Astrocyte (in vitro differentiated cells and primary cell): Measurements from ENCODE around the gene NOSTRIN. TPM values are rescaled to one million over a fixed set of nuclear protein-coding genes. Genes with fewer than 3 reads are reported as not detected.
A peak's percentile ranks its signal among the peaks of the same experiment; 100 is the strongest.
"Not testable (repeated sequence)": the region's sequence is repeated elsewhere in the genome, so short reads cannot be mapped to it uniquely, and the experiment has no call there.

ENCODE experiments used
- DNase-seq: peaks from one replicate; pipeline ENCODE4 v3.0.0-alpha.2; 2010; ENCODE audit warnings: low read depth
- FAIRE-seq: peaks from 2 replicates; lab custom pipeline; 2011; peaks lifted over from hg19 to GRCh38; lab: Jason Lieb, UNC
- H2AFZ ChIP-seq: 2 replicates; pipeline ENCODE4 v1.6.0; 2012; ENCODE audit warnings: low read depth, low read length, inconsistent platforms
- H3K27ac ChIP-seq: 2 replicates; pipeline ENCODE4 v1.5.1; 2011; ENCODE audit warnings: low read depth, low read length, inconsistent platforms
- H3K27me3 ChIP-seq: 2 replicates; pipeline ENCODE4 v1.6.0; 2011; ENCODE audit warnings: low read length, inconsistent platforms; ENCODE audit not compliant: insufficient read depth
- H3K36me3 ChIP-seq: 2 replicates; pipeline ENCODE4 v1.5.1; 2011; ENCODE audit warnings: low read length, inconsistent platforms; ENCODE audit not compliant: insufficient read depth
- H3K4me1 ChIP-seq: 2 replicates; pipeline ENCODE4 v1.5.1; 2011; ENCODE audit warnings: low read length, inconsistent platforms; ENCODE audit not compliant: insufficient read depth
- H3K4me2 ChIP-seq: 2 replicates; pipeline ENCODE4 v1.6.0; 2012; ENCODE audit warnings: low read length, inconsistent platforms
- H3K4me3 ChIP-seq: 2 replicates; pipeline ENCODE4 v1.5.1; 2011; ENCODE audit warnings: low read depth, mild to moderate bottlenecking, low read length, inconsistent platforms; ENCODE audit not compliant: insufficient read depth
- H3K79me2 ChIP-seq: 2 replicates; pipeline ENCODE4 v1.6.0; 2012; ENCODE audit warnings: mild to moderate bottlenecking, low read length, inconsistent platforms; ENCODE audit not compliant: insufficient read depth
- H3K9ac ChIP-seq: 2 replicates; pipeline ENCODE4 v1.6.0; 2012; ENCODE audit warnings: mild to moderate bottlenecking, low read length, inconsistent platforms
- H3K9me3 ChIP-seq: 2 replicates; pipeline ENCODE4 v1.5.1; 2012; ENCODE audit warnings: low read depth, mild to moderate bottlenecking, low read length, inconsistent platforms; ENCODE audit not compliant: insufficient read depth
- H4K20me1 ChIP-seq: 2 replicates; pipeline ENCODE4 v1.6.0; 2012; ENCODE audit warnings: low read length, inconsistent platforms; ENCODE audit not compliant: insufficient read depth
- H3K27ac Mint-ChIP-seq: one replicate; pipeline ENCODE4 v1.8.0; 2021; ENCODE audit warnings: mild to moderate bottlenecking, mixed read lengths; ENCODE audit not compliant: unreplicated experiment
- H3K27me3 Mint-ChIP-seq: one replicate; pipeline ENCODE4 v1.8.0; 2021; ENCODE audit warnings: low read depth, mixed read lengths; ENCODE audit not compliant: unreplicated experiment
- H3K36me3 Mint-ChIP-seq: one replicate; pipeline ENCODE4 v1.8.0; 2021; ENCODE audit warnings: low read depth, mixed read lengths; ENCODE audit not compliant: unreplicated experiment
- H3K4me1 Mint-ChIP-seq: one replicate; pipeline ENCODE4 v1.8.0; 2021; ENCODE audit warnings: low read depth, mixed read lengths; ENCODE audit not compliant: unreplicated experiment
- H3K4me3 Mint-ChIP-seq: one replicate; pipeline ENCODE4 v1.8.0; 2021; ENCODE audit warnings: mild to moderate bottlenecking, moderate library complexity, mixed read lengths; ENCODE audit not compliant: unreplicated experiment
- H3K9me3 Mint-ChIP-seq: one replicate; pipeline ENCODE4 v1.8.0; 2021; ENCODE audit warnings: mild to moderate bottlenecking, mixed read lengths; ENCODE audit not compliant: unreplicated experiment
- EZH2 ChIP-seq: IDR thresholded peaks from 2 replicates; pipeline ENCODE4 v1.6.1; 2012; ENCODE audit warnings: mild to moderate bottlenecking, low read length, inconsistent platforms; ENCODE audit not compliant: insufficient read depth
- total RNA-seq: library from RNA; stranded (reverse); gene quantifications from 2 replicates; pipeline ENCODE4 v1.2.1, GENCODE V29; 2021
- TF ChIP-seq, protein P1 (sequence below): IDR thresholded peaks from 2 replicates; pipeline ENCODE4 v1.5.1; 2011; ENCODE audit warnings: low read depth, mild to moderate bottlenecking, inconsistent platforms, low read length, moderate library complexity; ENCODE audit not compliant: insufficient read depth

Gene NOSTRIN
- total RNA-seq, 1 donor from 2014 or later = not detected

DNA sequence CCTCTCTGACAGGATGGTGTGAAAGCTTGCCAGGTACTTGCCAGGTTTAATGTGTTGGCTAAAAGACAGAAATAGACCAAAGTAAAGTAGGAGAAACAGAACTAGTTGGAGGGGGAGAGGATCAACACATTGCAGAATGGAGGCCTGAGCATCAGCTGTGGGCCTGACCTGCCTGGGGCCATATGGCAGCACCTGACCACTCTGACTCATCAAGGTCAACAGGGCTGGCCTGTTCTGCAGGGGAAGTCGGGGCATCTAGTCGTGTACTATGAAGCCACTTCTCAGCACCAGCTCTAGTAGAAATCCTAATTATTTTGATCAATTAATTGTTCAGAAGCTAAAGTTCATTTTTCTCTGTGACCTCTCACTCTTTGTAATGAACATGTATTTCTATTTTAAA, 35.8 kb upstream of the NOSTRIN start:
- Histone ChIP-seq H3K9ac (no peak overlapping the region), H3K27me3 (no peaks in the 10 kb centered on the region), H3K4me1 (no peaks in the 10 kb centered on the region), H4K20me1 (no peaks in the 10 kb centered on the region), H3K4me3 (no peak overlapping the region), H3K4me2 (no peak overlapping the region), H3K27ac (no peak overlapping the region), H3K36me3 (no peaks in the 10 kb centered on the region), H3K9me3 (no peaks in the 10 kb centered on the region), H3K79me2 (no peaks in the 10 kb centered on the region), H2AFZ (no peak overlapping the region)
- peaks cover 6% of the 10 kb centered on the region for H3K36me3 Mint-ChIP-seq
- H3K4me3 Mint-ChIP-seq = no peak overlapping the region
- no peak for DNase-seq
- H3K9me3 Mint-ChIP-seq = no peaks in the 10 kb centered on the region
- H3K27ac Mint-ChIP-seq = no peak overlapping the region
- FAIRE-seq = no peak
- TF ChIP-seq, protein P1, sequence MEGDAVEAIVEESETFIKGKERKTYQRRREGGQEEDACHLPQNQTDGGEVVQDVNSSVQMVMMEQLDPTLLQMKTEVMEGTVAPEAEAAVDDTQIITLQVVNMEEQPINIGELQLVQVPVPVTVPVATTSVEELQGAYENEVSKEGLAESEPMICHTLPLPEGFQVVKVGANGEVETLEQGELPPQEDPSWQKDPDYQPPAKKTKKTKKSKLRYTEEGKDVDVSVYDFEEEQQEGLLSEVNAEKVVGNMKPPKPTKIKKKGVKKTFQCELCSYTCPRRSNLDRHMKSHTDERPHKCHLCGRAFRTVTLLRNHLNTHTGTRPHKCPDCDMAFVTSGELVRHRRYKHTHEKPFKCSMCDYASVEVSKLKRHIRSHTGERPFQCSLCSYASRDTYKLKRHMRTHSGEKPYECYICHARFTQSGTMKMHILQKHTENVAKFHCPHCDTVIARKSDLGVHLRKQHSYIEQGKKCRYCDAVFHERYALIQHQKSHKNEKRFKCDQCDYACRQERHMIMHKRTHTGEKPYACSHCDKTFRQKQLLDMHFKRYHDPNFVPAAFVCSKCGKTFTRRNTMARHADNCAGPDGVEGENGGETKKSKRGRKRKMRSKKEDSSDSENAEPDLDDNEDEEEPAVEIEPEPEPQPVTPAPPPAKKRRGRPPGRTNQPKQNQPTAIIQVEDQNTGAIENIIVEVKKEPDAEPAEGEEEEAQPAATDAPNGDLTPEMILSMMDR = no peak
- TF ChIP-seq EZH2 = no peak
- H3K27me3 Mint-ChIP-seq = no peaks in the 10 kb centered on the region
- H3K4me1 Mint-ChIP-seq = no peaks in the 10 kb centered on the region

DNA sequence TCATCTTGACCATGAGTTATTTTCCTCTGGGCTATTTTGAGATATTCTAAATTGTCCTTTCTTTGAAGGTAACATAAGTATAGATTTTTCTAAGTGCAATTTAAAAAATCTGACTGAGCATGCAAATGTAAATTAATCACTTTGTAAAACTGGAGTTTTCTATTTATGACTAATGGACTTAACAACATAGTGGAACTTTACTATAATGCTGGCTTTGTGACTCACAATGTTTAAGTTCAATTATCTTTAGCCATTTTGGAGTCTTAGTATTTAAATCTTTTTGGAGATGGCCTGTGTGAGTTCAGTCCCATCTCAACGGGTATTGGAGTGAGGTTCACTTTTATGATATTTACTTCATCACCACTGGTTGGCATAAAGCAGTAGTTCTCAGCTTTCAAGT, 35.2 kb upstream of the NOSTRIN start:
- Histone ChIP-seq H3K4me2 (no peak overlapping the region), H2AFZ (no peak overlapping the region), H3K36me3 (no peaks in the 10 kb centered on the region), H4K20me1 (no peaks in the 10 kb centered on the region), H3K9ac (no peak overlapping the region), H3K4me1 (no peaks in the 10 kb centered on the region), H3K27ac (no peak overlapping the region), H3K4me3 (no peak overlapping the region), H3K27me3 (no peaks in the 10 kb centered on the region), H3K9me3 (no peaks in the 10 kb centered on the region), H3K79me2 (no peaks in the 10 kb centered on the region)
- no peaks in the 10 kb centered on the region for H3K9me3 Mint-ChIP-seq
- peak; percentile 12 for DNase-seq
- TF ChIP-seq EZH2 = no peak
- TF ChIP-seq, protein P1 = no peak
- H3K4me1 Mint-ChIP-seq = no peaks in the 10 kb centered on the region
- H3K4me3 Mint-ChIP-seq = no peak overlapping the region
- no peaks in the 10 kb centered on the region for H3K27me3 Mint-ChIP-seq
- peaks cover 6% of the 10 kb centered on the region for H3K36me3 Mint-ChIP-seq
- H3K27ac Mint-ChIP-seq = no peak overlapping the region
- FAIRE-seq = peak; percentile 69

DNA sequence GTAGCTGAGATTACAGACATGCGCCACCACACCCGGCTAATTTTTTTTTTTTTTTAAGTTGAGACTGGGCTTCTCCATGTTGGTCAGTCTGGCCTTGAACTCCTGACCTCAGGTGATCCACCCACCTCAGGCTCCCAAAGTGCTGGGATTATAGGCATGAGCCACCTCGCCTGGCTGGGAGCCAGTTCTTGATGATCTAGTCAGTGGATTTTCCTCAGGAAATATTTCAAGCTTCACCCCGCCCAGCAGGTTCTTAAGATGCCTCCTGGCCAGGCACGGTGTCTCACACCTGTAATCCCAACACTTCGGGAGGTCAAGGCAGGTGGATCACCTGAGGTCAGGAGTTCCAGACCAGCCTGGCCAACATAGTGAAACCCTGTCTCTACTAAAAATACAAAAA, 34.1 kb upstream of the NOSTRIN start:
- not testable (repeated sequence) for H3K4me1 ChIP-seq, H3K27me3 ChIP-seq, H3K36me3 ChIP-seq, H3K27me3 Mint-ChIP-seq, H3K79me2 ChIP-seq, H3K36me3 Mint-ChIP-seq, H3K4me3 Mint-ChIP-seq, H3K9ac ChIP-seq, H3K4me1 Mint-ChIP-seq, H3K9me3 Mint-ChIP-seq, H3K4me3 ChIP-seq, H2AFZ ChIP-seq, H4K20me1 ChIP-seq, H3K27ac ChIP-seq, H3K27ac Mint-ChIP-seq, DNase-seq, H3K4me2 ChIP-seq, H3K9me3 ChIP-seq, FAIRE-seq
